HG03354 (cell line): ENCODE measurements around the gene APOBEC4.
A peak's percentile ranks its signal among the peaks of the same experiment; 100 is the strongest.
"Not testable (repeated sequence)": the region's sequence is repeated elsewhere in the genome, so short reads cannot be mapped to it uniquely, and the experiment has no call there.

Experiments used
- ATAC-seq: cut with Tn5 transposase; IDR thresholded peaks from one replicate; pipeline ENCODE4 v1.9.1; 2021; ENCODE audit warnings: mild to moderate bottlenecking; ENCODE audit not compliant: unreplicated experiment, poor library complexity, severe bottlenecking

APOBEC4 gene

GRCh38 chr1:183635606-183636333 lies 17.3 kb downstream of the APOBEC4 start, which contains the start of gene ARPC5:
TSS of gene ARPC5 (minus strand) at chr1:183635783. CDS start at chr1:183635659, 124 bp downstream.
- ATAC-seq: peak; percentile 89

- peak; percentile 15 for ATAC-seq
Observed at GRCh38 chr1:183635099-183635605, 18.0 kb downstream of the APOBEC4 start.

GRCh38 chr1:183634429-183635065 lies 18.6 kb downstream of the APOBEC4 start:
- ATAC-seq: no peak

GRCh38 chr1:183633676-183634343 lies 19.3 kb downstream of the APOBEC4 start:
- peak; percentile 40 for ATAC-seq

GRCh38 chr1:183632964-183633363 lies 20.2 kb downstream of the APOBEC4 start:
- ATAC-seq: no peak

GRCh38 chr1:183632114-183632513 lies 21.0 kb downstream of the APOBEC4 start:
- no peak for ATAC-seq

GRCh38 chr1:183630748-183631147 lies 22.4 kb downstream of the APOBEC4 start:
- ATAC-seq: no peak

- no peak for ATAC-seq
Observed at GRCh38 chr1:183628537-183628936, 24.6 kb downstream of the APOBEC4 start.

- not testable (repeated sequence) for ATAC-seq
Observed at GRCh38 chr1:183626236-183626635, 26.9 kb downstream of the APOBEC4 start.

GRCh38 chr1:183622884-183623785 lies 30.0 kb downstream of the APOBEC4 start:
- peak; percentile 90 for ATAC-seq

- ATAC-seq: no peak
Observed at GRCh38 chr1:183622013-183622412, 31.1 kb downstream of the APOBEC4 start.

GRCh38 chr1:183620311-183620710 lies 32.8 kb downstream of the APOBEC4 start:
- no peak for ATAC-seq

GRCh38 chr1:183619781-183620180 lies 33.3 kb downstream of the APOBEC4 start:
- ATAC-seq: no peak

- not testable (repeated sequence) for ATAC-seq
Observed at GRCh38 chr1:183618202-183618601, 34.9 kb downstream of the APOBEC4 start.

- ATAC-seq: not testable (repeated sequence)
Observed at GRCh38 chr1:183612975-183613374, 40.1 kb downstream of the APOBEC4 start.

- ATAC-seq: no peak
Observed at GRCh38 chr1:183612407-183612806, 40.7 kb downstream of the APOBEC4 start.

GRCh38 chr1:183611021-183611420 lies 42.1 kb downstream of the APOBEC4 start:
- no peak for ATAC-seq

- no peak for ATAC-seq
Observed at GRCh38 chr1:183609759-183610452, 43.2 kb downstream of the APOBEC4 start.

GRCh38 chr1:183609313-183609712 lies 43.8 kb downstream of the APOBEC4 start:
- ATAC-seq: peak; percentile 49
